CD4-positive, alpha-beta T cell (primary cell): Measurements from ENCODE around the gene GADD45B. TPM values are rescaled to one million over a fixed set of nuclear protein-coding genes. Genes with fewer than 3 reads are reported as not detected.
"Not testable (repeated sequence)": the region's sequence is repeated elsewhere in the genome, so short reads cannot be mapped to it uniquely, and the experiment has no call there.

Source experiments
- ATAC-seq: fragments of 200-7000 bp; cut with Tn5 transposase; one replicate; pipeline ENCODE4 v1.10.0; 2022; ENCODE audit warnings: mild to moderate bottlenecking; ENCODE audit not compliant: poor library complexity
- CTCF ChIA-PET: fragments of 350-600 bp; sonication (Branson Sonifier 250); formaldehyde crosslinking; loops from one replicate; lab custom pipeline; 2021; ENCODE audit warnings: antibody characterized with exemption, inconsistent platforms; lab: Charles Lee
- POLR2A ChIA-PET: fragments of 350-600 bp; sonication (Branson Sonifier 250); formaldehyde crosslinking; loops from one replicate; lab custom pipeline; 2021; ENCODE audit warnings: antibody characterized with exemption, inconsistent platforms; lab: Charles Lee
- DNase-seq, 14 experiments: peaks; one replicate each; pipeline ENCODE4 v3.0.0-alpha.2; 2013 to 2020; ENCODE audit warnings: mixed read lengths in 2 of 14
- H3K27ac ChIP-seq, 2 donors: one replicate each; pipeline versions ENCODE4 v1.5.1 to v1.7.0; 2013; ENCODE audit warnings: low read length in 2 of 2, low read depth in 1 of 2, mild to moderate bottlenecking in 1 of 2
- H3K27me3 ChIP-seq, 2 experiments: 1 replicate in 1 of 2; 2 replicates in 1 of 2; pipeline versions ENCODE4 v1.6.1 to v1.7.0; 2013; ENCODE audit warnings: low read length in 2 of 2, control low read depth in 1 of 2, mild to moderate bottlenecking in 1 of 2, moderate library complexity in 1 of 2; ENCODE audit not compliant: insufficient read depth in 2 of 2, control insufficient read depth in 1 of 2
- H3K36me3 ChIP-seq: one replicate; pipeline ENCODE4 v1.6.1; 2013; ENCODE audit warnings: low read length, control low read depth; ENCODE audit not compliant: insufficient read depth
- H3K4me1 ChIP-seq: one replicate; pipeline ENCODE4 v1.6.1; 2013; ENCODE audit warnings: low read length, control low read depth; ENCODE audit not compliant: insufficient read depth
- H3K4me3 ChIP-seq: one replicate; pipeline ENCODE4 v1.5.1; 2013; ENCODE audit warnings: mild to moderate bottlenecking, low read length, moderate library complexity
- H3K9me3 ChIP-seq, 2 experiments: 1 replicate in 1 of 2; 2 replicates in 1 of 2; pipeline versions ENCODE4 v1.6.1 to v1.7.0; 2013; ENCODE audit warnings: low read length in 2 of 2, mild to moderate bottlenecking in 2 of 2, control low read depth in 1 of 2, moderate library complexity in 1 of 2; ENCODE audit not compliant: control insufficient read depth in 1 of 2, insufficient read depth in 1 of 2
- H3K27ac Mint-ChIP-seq: one replicate; pipeline ENCODE4 v1.8.0; 2020; ENCODE audit warnings: mixed read lengths
- H3K27me3 Mint-ChIP-seq: one replicate; pipeline ENCODE4 v1.8.0; 2021; ENCODE audit warnings: mixed read lengths
- H3K36me3 Mint-ChIP-seq: one replicate; pipeline ENCODE4 v1.8.0; 2021; ENCODE audit warnings: low read depth, mixed read lengths
- H3K4me1 Mint-ChIP-seq: one replicate; pipeline ENCODE4 v1.8.0; 2021; ENCODE audit warnings: low read depth, mixed read lengths
- H3K4me3 Mint-ChIP-seq: one replicate; pipeline ENCODE4 v1.8.0; 2020; ENCODE audit warnings: mild to moderate bottlenecking, mixed read lengths
- H3K9me3 Mint-ChIP-seq: one replicate; pipeline ENCODE4 v1.8.0; 2020; ENCODE audit warnings: mixed read lengths
- intact Hi-C, 2 experiments: fragments of 100-400 bp; cut with DNase I in 1 of 2; cut with micrococcal nuclease in 1 of 2; formaldehyde crosslinking; loops; one replicate each; pipeline versions ENCODE4 v1.15.1 to v1.9.0; 2023 to 2025; cut with DNase I, micrococcal nuclease
- total RNA-seq, 174 experiments: library from RNA in 2 of 174; stranded (reverse) in 2 of 174; gene quantifications; one replicate each; pipeline ENCODE4 v1.2.3 and lab custom pipeline; 2021 to 2026
- TF ChIP-seq, protein P1 (sequence below): fragments of 200-600 bp; IDR thresholded peaks from one replicate; pipeline ENCODE4 v1.8.0; 2022; ENCODE audit warnings: antibody characterized with exemption, mild to moderate bottlenecking

Gene GADD45B
- total RNA-seq, 2 experiments from 2014 or later: 284 to 285 TPM

DNA sequence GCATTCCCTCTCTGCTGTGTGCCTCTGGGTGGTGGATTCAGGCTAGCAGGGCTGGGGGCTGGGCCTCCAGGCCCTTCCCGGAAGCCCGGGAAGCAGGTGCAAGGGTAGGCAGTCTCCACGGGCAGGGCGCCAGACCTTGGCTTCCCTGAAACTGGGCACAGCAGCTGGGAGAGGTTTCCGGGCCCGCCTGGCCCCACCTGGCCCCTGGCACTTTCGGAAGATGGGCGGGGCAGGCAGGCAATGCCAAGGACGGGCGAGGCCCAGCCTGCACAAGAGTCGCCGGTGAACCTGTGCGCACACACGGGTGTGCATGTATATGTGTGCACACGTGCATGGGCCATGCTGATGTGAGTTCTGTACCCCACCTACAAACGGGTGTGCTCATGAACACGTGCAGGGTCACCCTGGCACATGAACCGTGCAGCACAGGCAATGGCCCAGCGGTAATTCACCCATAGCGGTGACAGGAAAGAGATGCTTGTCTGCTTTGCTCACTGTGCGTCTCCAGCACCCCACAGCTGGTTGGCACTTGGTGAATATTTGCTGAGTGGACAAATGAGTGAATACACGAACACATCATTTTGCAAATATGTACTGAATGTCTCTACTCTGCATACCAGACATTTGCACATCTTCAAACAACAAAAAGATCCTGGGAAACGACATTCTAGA is 15.3 kb downstream of the GADD45B start:
- Mint-ChIP-seq H3K36me3 (no peaks in the 10 kb centered on the region), H3K27ac (no peak overlapping the region), H3K27me3 (peaks cover 46% of the 10 kb centered on the region), H3K9me3 (no peaks in the 10 kb centered on the region), H3K4me3 (peak overlapping the region; percentile 54), H3K4me1 (peaks cover 20% of the 10 kb centered on the region)
- ChIA-PET POLR2A (interaction anchor here (6.0 kb wide), 1 partner anchor 14 kb away, joined by 47 read pairs; the partner anchor contains the start of gene GADD45B), CTCF (no interaction called here)
- peaks cover 0 to 5% of the 10 kb centered on the region in 2 experiments for H3K9me3 ChIP-seq
- H3K4me1 ChIP-seq: peaks cover 50% of the 10 kb centered on the region
- DNase-seq (no peak), ATAC-seq (no peak)
- H3K36me3 ChIP-seq: no peaks in the 10 kb centered on the region
- no peak overlapping the region for H3K4me3 ChIP-seq
- TF ChIP-seq, protein P1, sequence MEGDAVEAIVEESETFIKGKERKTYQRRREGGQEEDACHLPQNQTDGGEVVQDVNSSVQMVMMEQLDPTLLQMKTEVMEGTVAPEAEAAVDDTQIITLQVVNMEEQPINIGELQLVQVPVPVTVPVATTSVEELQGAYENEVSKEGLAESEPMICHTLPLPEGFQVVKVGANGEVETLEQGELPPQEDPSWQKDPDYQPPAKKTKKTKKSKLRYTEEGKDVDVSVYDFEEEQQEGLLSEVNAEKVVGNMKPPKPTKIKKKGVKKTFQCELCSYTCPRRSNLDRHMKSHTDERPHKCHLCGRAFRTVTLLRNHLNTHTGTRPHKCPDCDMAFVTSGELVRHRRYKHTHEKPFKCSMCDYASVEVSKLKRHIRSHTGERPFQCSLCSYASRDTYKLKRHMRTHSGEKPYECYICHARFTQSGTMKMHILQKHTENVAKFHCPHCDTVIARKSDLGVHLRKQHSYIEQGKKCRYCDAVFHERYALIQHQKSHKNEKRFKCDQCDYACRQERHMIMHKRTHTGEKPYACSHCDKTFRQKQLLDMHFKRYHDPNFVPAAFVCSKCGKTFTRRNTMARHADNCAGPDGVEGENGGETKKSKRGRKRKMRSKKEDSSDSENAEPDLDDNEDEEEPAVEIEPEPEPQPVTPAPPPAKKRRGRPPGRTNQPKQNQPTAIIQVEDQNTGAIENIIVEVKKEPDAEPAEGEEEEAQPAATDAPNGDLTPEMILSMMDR: no peak
- intact Hi-C loops: no loop called here
- H3K27me3 ChIP-seq: peaks cover 24 to 30% of the 10 kb centered on the region in 2 experiments
- H3K27ac ChIP-seq: no peak overlapping the region

DNA sequence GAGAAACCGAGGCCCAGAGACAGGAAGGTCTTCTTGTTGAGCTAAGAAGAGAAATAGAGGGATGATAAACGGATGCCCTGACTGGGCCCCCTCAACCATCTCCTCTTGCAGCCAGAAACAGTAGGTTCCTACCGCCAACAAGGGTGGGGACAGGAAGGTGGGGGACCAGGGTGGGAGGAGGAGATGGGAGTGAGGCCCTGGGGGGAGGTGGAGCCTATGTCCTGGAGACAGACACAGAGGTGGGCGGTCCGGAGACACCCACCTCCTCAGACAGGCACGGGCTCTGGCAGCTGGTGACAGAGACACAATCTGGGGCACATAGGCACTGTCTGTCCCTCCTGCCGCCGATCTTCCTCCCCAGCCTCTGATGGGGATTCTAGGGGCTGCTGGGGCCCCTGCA is 16.9 kb downstream of the GADD45B start:
- Mint-ChIP-seq H3K36me3 (no peaks in the 10 kb centered on the region), H3K4me3 (peak overlapping the region; percentile 72)
- POLR2A ChIA-PET: interaction anchor here (6.0 kb wide), 1 partner anchor 16 kb away, joined by 47 read pairs; the partner anchor contains the start of gene GADD45B

DNA sequence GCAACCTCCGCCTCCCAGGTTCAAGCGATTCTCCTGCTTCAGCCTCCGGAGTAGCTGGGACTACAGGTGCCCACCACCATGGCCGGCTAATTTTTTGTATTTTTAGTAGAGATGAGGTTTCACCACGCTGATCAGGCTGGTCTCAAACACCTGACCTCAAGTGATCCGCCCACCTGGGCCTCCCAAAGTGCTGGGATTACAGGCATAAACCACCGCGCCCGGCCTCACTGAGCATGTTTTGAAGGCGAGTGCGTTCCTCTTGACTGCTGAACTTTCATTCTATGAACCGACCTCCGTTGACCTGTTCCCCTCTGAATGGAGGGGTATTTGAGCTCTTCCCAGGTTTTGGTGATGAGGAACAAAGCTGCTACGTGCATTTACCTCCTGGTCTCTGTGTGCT is 17.5 kb downstream of the GADD45B start:
- Histone ChIP-seq H3K4me1 (peaks cover 44% of the 10 kb centered on the region), H3K27me3 (peaks cover 23 to 30% of the 10 kb centered on the region in 2 experiments)
- ChIA-PET POLR2A (interaction anchor here (6.0 kb wide), 1 partner anchor 16 kb away, joined by 47 read pairs; the partner anchor contains the start of gene GADD45B), CTCF (interaction anchor here (1.7 kb wide), 1 partner anchor 121 kb away, joined by 4 read pairs; no protein-coding TSS in a partner anchor)
- H3K9me3 Mint-ChIP-seq, H3K4me3 ChIP-seq, H3K36me3 Mint-ChIP-seq, intact Hi-C loops, H3K9me3 ChIP-seq, ATAC-seq, H3K36me3 ChIP-seq, H3K27ac Mint-ChIP-seq, H3K27ac ChIP-seq, DNase-seq: not testable (repeated sequence)
- Mint-ChIP-seq H3K27me3 (peaks cover 46% of the 10 kb centered on the region), H3K4me1 (peaks cover 19% of the 10 kb centered on the region), H3K4me3 (peak overlapping the region; percentile 78)

More for the DNA sequence above, 16.9 kb downstream of the GADD45B start:
- Mint-ChIP-seq H3K27ac (no peak overlapping the region), H3K9me3 (no peaks in the 10 kb centered on the region), H3K27me3 (peaks cover 46% of the 10 kb centered on the region), H3K4me1 (peaks cover 20% of the 10 kb centered on the region)
- DNase-seq (no peak), ATAC-seq (no peak)
- H3K36me3 ChIP-seq: no peaks in the 10 kb centered on the region
- TF ChIP-seq, protein P1: no peak
- H3K9me3 ChIP-seq: peaks cover 0 to 5% of the 10 kb centered on the region in 2 experiments
- CTCF ChIA-PET: interaction anchor here (1.7 kb wide), 1 partner anchor 121 kb away, joined by 4 read pairs; no protein-coding TSS in a partner anchor
- intact Hi-C loops: no loop called here
- H3K4me3 ChIP-seq: no peak overlapping the region
- H3K4me1 ChIP-seq: peaks cover 50% of the 10 kb centered on the region
- H3K27me3 ChIP-seq: peaks cover 24 to 30% of the 10 kb centered on the region in 2 experiments
- no peak overlapping the region for H3K27ac ChIP-seq
